GM12878 (cell line): Measurements from ENCODE around the gene ADGRF1. TPM values are rescaled to one million over a fixed set of nuclear protein-coding genes. Genes with fewer than 3 reads are reported as not detected.

Experiments used
- ATAC-seq: fragments of 200-7000 bp; cut with Tn5 transposase; 3 replicates; pipeline ENCODE4 v1.9.1; 2020; ENCODE audit warnings: mild to moderate bottlenecking, moderate library complexity
- BruUV-seq: library from RNA; stranded (reverse); fragments of 400-500 nt; replicated peaks from 2 replicates; lab custom pipeline; 2021; lab: Mats Ljungman, UMichigan
- CTCF ChIA-PET: fragments of 300-600 bp; sonication (Branson Sonifier 250); formaldehyde crosslinking; extraction: SDS; loops from one replicate; lab custom pipeline; 2021; ENCODE audit warnings: inconsistent platforms; lab: Yijun Ruan, JAX
- POLR2A ChIA-PET: fragments of 350-600 bp; formaldehyde crosslinking; extraction: SDS; loops from one replicate; lab custom pipeline; 2021; ENCODE audit warnings: inconsistent platforms; lab: Charles Lee
- RAD21 ChIA-PET: fragments of 300-600 bp; sonication (Branson Sonifier 250); formaldehyde crosslinking; loops from one replicate; lab custom pipeline; 2023; ENCODE audit warnings: antibody characterized with exemption; ENCODE audit not compliant: unreplicated experiment; lab: Charles Lee
- SMC1A ChIA-PET: fragments of 300-600 bp; sonication (Branson Sonifier 250); formaldehyde crosslinking; loops from one replicate; lab custom pipeline; 2023; ENCODE audit not compliant: unreplicated experiment, uncharacterized antibody; lab: Charles Lee
- DNase-seq: peaks from one replicate; pipeline ENCODE4 v3.0.0-alpha.2; 2011; ENCODE audit warnings: low read depth, low spot score
- FAIRE-seq: peaks from 3 replicates; lab custom pipeline; 2011; peaks lifted over from hg19 to GRCh38; lab: Jason Lieb, UNC
- H2AFZ ChIP-seq: 2 replicates; pipeline ENCODE4 v1.6.0; 2011; ENCODE audit warnings: low read depth, low read length, control low read depth; ENCODE audit not compliant: control insufficient read depth
- H3K27ac ChIP-seq: 2 replicates; pipeline ENCODE4 v1.5.1; 2011; ENCODE audit warnings: control low read depth; ENCODE audit not compliant: control insufficient read depth, insufficient read depth
- H3K27me3 ChIP-seq, 2 experiments: replicated peaks in 1 of 2; 2 replicates each; pipeline versions ENCODE4 v1.6.0 to v1.6.1; 2011; ENCODE audit warnings: low read length in 1 of 2; ENCODE audit not compliant: control insufficient read depth in 2 of 2, insufficient read depth in 2 of 2
- H3K36me3 ChIP-seq, 2 experiments: 2 replicates each; pipeline ENCODE4 v1.5.1; 2011; ENCODE audit warnings: low read length in 1 of 2; ENCODE audit not compliant: control insufficient read depth in 2 of 2, insufficient read depth in 2 of 2
- H3K4me1 ChIP-seq: 2 replicates; pipeline ENCODE4 v1.6.1; 2011; ENCODE audit warnings: mild to moderate bottlenecking, low read length, moderate library complexity, mixed read lengths; ENCODE audit not compliant: control insufficient read depth, insufficient read depth
- H3K4me2 ChIP-seq: 2 replicates; pipeline ENCODE4 v1.6.0; 2011; ENCODE audit warnings: control low read depth; ENCODE audit not compliant: control insufficient read depth, insufficient read depth
- H3K4me3 ChIP-seq: fragments of 200-600 bp; sonication (generic); 2 replicates; pipeline ENCODE4 v1.5.1; 2016
- H3K79me2 ChIP-seq: 2 replicates; pipeline ENCODE4 v1.6.0; 2011; ENCODE audit warnings: low read length; ENCODE audit not compliant: control insufficient read depth, insufficient read depth
- H3K9ac ChIP-seq: 2 replicates; pipeline ENCODE4 v1.8.0; 2011; ENCODE audit warnings: low read length, control low read depth, mixed read lengths; ENCODE audit not compliant: control insufficient read depth, insufficient read depth
- H3K9me3 ChIP-seq: replicated peaks from 3 replicates; pipeline ENCODE4 v1.5.1; 2011; ENCODE audit warnings: mild to moderate bottlenecking, low read length; ENCODE audit not compliant: control insufficient read depth, insufficient read depth
- H4K20me1 ChIP-seq: 2 replicates; pipeline ENCODE4 v1.6.0; 2011; ENCODE audit not compliant: control insufficient read depth, insufficient read depth
- CEBPB ChIP-seq, 2 experiments: fragments of 150-350 bp in 1 of 2; IDR thresholded peaks; 2 replicates each; pipeline ENCODE4 v1.6.1; 2012 to 2014; ENCODE audit warnings: low read depth in 2 of 2, low read length in 2 of 2, borderline replicate concordance in 1 of 2, inconsistent platforms in 1 of 2
- RELA ChIP-seq: fragments of 450-650 bp; IDR thresholded peaks from 2 replicates; pipeline ENCODE4 v1.8.0; 2014; ENCODE audit warnings: borderline replicate concordance; ENCODE audit not compliant: partially characterized antibody
- SIX5 ChIP-seq: IDR thresholded peaks from 2 replicates; pipeline ENCODE4 v1.6.1; 2011; ENCODE audit warnings: mild to moderate bottlenecking, low read depth, low read length, moderate library complexity; ENCODE audit not compliant: severe bottlenecking
- ZZZ3 ChIP-seq: IDR thresholded peaks from 2 replicates; pipeline ENCODE4 v1.6.1; 2011; ENCODE audit warnings: low read depth; ENCODE audit not compliant: control insufficient read depth, insufficient read length
- WGBS: methylation state at CpG from one replicate; pipeline ENCODE4 v1.1.6; 2016; ENCODE audit warnings: low lambda C conversion rate; ENCODE audit not compliant: insufficient replicate concordance, insufficient coverage; ENCODE audit errors: missing lambda C conversion rate; 5-methylcytosine and 5-hydroxymethylcytosine counted together
- in situ Hi-C: fragments of 300-500 bp; cut with MboI; formaldehyde crosslinking; loops from 9 replicates; pipeline ENCODE4 v1.14.3; 2018; ENCODE audit warnings: mixed read lengths
- intact Hi-C: fragments of 100-400 bp; cut with micrococcal nuclease; formaldehyde crosslinking; loops from one replicate; pipeline ENCODE4 v1.14.2; 2022; ENCODE audit not compliant: unreplicated experiment
- polyA plus RNA-seq, 11 experiments: library from polyadenylated mRNA; depleted of rRNA in 4 of 11; unstranded in 6 of 11; stranded (reverse) in 5 of 11; fragments of >200 nt; fragmentation: Nextera tagmentation in 4 of 11; fragmentation: Illumina TruSeq in 1 of 11; extraction: Ambion mirVana in 4 of 11; extraction: Trizol in 1 of 11; gene quantifications; 1 replicate in 1 of 11; 2 replicates in 10 of 11; pipeline versions ENCODE4 v1.2.1 to v1.2.3, GENCODE V29; 2011 to 2016; ENCODE audit warnings: inconsistent platforms in 2 of 11, missing spikeins in 2 of 11, low read depth in 1 of 11
- total RNA-seq, 4 experiments: library from RNA; depleted of rRNA in 3 of 4; stranded (reverse); fragments of >200 nt in 3 of 4; fragmentation: Illumina TruSeq in 1 of 4; extraction: Trizol in 1 of 4; gene quantifications; 2 replicates each; pipeline versions ENCODE4 v1.2.1 to v1.2.3, GENCODE V29; 2013 to 2021
- TF ChIP-seq, protein P1 (sequence below), 3 experiments: IDR thresholded peaks in 2 of 3; conservative IDR thresholded peaks in 1 of 3; 2 replicates each; pipeline ENCODE4 v1.5.1; 2011; ENCODE audit warnings: low read depth in 3 of 3, low read length in 3 of 3, mild to moderate bottlenecking in 3 of 3, control low read depth in 2 of 3, moderate library complexity in 2 of 3, inconsistent platforms in 1 of 3, mixed read lengths in 1 of 3; ENCODE audit not compliant: control insufficient read depth in 2 of 3, insufficient read depth in 1 of 3; ENCODE audit errors: extremely low read depth in 1 of 3
- TF ChIP-seq, protein P2 (sequence below): fragments of 150-350 bp; IDR thresholded peaks from 2 replicates; pipeline ENCODE4 v1.6.1; 2016; ENCODE audit warnings: low read depth, low read length
- TF ChIP-seq, protein P3 (sequence below): fragments of 450-650 bp; IDR thresholded peaks from 2 replicates; pipeline ENCODE4 v1.6.1; 2016; ENCODE audit warnings: mild to moderate bottlenecking, moderate library complexity, borderline replicate concordance

ADGRF1 gene
- total and polyA plus RNA-seq, 10 of the 15 experiments (the other 5 are each of a cell fraction or from before 2014, with no cell fraction given): 0.05 TPM; not detected in 9

DNA sequence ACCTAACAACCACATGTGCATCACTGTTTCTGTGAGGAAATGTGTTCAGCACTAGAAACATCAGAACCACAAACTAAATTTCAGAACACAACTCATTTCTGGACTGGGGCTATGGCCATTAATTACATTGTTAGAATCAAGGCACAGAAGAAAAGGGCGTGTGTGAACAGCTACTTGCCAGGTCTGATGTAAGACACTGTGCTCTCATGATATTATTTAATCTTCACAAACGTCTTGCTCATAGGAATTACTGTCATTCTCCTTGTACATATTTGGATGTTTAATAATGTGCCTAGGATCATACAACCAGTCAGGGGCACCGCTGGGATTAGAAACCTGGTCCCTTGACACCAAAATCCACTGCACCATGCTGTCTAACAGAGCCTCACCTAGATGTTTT, 14.8 kb downstream of the ADGRF1 start:
- Histone ChIP-seq H3K4me1 (no peaks in the 10 kb centered on the region), H4K20me1 (no peaks in the 10 kb centered on the region), H3K9ac (no peak overlapping the region), H3K9me3 (no peaks in the 10 kb centered on the region), H3K27me3 (no peaks in the 10 kb centered on the region; a peak in 1 of 4 replicates), H2AFZ (no peak overlapping the region), H3K27ac (no peak overlapping the region), H3K79me2 (no peaks in the 10 kb centered on the region), H3K4me3 (no peak overlapping the region), H3K4me2 (no peak overlapping the region), H3K36me3 (no peaks in the 10 kb centered on the region)
- POLR2A ChIA-PET: no interaction called here
- intact Hi-C loops: no loop called here
- 3% methylated on average over 3 of the region's 3 CpGs for WGBS
- in situ Hi-C loops: no loop called here
- RAD21 ChIA-PET: no interaction called here
- no peak for TF ChIP-seq CEBPB (IDR thresholded peaks at IDR 0.05; ENCODE audit: borderline replicate concordance in 1 of 2, low read depth in 2 of 2, low read length in 2 of 2)
- TF ChIP-seq, protein P1, sequence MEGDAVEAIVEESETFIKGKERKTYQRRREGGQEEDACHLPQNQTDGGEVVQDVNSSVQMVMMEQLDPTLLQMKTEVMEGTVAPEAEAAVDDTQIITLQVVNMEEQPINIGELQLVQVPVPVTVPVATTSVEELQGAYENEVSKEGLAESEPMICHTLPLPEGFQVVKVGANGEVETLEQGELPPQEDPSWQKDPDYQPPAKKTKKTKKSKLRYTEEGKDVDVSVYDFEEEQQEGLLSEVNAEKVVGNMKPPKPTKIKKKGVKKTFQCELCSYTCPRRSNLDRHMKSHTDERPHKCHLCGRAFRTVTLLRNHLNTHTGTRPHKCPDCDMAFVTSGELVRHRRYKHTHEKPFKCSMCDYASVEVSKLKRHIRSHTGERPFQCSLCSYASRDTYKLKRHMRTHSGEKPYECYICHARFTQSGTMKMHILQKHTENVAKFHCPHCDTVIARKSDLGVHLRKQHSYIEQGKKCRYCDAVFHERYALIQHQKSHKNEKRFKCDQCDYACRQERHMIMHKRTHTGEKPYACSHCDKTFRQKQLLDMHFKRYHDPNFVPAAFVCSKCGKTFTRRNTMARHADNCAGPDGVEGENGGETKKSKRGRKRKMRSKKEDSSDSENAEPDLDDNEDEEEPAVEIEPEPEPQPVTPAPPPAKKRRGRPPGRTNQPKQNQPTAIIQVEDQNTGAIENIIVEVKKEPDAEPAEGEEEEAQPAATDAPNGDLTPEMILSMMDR (IDR thresholded peaks at IDR 0.05 in 2 of 3, conservative IDR thresholded peaks at IDR 0.05 in 1 of 3; ENCODE audit: control insufficient read depth in 2 of 3, extremely low read depth in 1 of 3, insufficient read depth in 1 of 3, low read depth in 3 of 3, low read length in 3 of 3): no peak
- no peak for TF ChIP-seq ZZZ3
- TF ChIP-seq RELA: no peak
- TF ChIP-seq, protein P2, sequence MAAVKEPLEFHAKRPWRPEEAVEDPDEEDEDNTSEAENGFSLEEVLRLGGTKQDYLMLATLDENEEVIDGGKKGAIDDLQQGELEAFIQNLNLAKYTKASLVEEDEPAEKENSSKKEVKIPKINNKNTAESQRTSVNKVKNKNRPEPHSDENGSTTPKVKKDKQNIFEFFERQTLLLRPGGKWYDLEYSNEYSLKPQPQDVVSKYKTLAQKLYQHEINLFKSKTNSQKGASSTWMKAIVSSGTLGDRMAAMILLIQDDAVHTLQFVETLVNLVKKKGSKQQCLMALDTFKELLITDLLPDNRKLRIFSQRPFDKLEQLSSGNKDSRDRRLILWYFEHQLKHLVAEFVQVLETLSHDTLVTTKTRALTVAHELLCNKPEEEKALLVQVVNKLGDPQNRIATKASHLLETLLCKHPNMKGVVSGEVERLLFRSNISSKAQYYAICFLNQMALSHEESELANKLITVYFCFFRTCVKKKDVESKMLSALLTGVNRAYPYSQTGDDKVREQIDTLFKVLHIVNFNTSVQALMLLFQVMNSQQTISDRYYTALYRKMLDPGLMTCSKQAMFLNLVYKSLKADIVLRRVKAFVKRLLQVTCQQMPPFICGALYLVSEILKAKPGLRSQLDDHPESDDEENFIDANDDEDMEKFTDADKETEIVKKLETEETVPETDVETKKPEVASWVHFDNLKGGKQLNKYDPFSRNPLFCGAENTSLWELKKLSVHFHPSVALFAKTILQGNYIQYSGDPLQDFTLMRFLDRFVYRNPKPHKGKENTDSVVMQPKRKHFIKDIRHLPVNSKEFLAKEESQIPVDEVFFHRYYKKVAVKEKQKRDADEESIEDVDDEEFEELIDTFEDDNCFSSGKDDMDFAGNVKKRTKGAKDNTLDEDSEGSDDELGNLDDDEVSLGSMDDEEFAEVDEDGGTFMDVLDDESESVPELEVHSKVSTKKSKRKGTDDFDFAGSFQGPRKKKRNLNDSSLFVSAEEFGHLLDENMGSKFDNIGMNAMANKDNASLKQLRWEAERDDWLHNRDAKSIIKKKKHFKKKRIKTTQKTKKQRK: no peak
- TF ChIP-seq, protein P3, sequence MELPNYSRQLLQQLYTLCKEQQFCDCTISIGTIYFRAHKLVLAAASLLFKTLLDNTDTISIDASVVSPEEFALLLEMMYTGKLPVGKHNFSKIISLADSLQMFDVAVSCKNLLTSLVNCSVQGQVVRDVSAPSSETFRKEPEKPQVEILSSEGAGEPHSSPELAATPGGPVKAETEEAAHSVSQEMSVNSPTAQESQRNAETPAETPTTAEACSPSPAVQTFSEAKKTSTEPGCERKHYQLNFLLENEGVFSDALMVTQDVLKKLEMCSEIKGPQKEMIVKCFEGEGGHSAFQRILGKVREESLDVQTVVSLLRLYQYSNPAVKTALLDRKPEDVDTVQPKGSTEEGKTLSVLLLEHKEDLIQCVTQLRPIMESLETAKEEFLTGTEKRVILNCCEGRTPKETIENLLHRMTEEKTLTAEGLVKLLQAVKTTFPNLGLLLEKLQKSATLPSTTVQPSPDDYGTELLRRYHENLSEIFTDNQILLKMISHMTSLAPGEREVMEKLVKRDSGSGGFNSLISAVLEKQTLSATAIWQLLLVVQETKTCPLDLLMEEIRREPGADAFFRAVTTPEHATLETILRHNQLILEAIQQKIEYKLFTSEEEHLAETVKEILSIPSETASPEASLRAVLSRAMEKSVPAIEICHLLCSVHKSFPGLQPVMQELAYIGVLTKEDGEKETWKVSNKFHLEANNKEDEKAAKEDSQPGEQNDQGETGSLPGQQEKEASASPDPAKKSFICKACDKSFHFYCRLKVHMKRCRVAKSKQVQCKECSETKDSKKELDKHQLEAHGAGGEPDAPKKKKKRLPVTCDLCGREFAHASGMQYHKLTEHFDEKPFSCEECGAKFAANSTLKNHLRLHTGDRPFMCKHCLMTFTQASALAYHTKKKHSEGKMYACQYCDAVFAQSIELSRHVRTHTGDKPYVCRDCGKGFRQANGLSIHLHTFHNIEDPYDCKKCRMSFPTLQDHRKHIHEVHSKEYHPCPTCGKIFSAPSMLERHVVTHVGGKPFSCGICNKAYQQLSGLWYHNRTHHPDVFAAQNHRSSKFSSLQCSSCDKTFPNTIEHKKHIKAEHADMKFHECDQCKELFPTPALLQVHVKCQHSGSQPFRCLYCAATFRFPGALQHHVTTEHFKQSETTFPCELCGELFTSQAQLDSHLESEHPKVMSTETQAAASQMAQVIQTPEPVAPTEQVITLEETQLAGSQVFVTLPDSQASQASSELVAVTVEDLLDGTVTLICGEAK: no peak
- TF ChIP-seq SIX5: no peak
- SMC1A ChIA-PET: no interaction called here
- CTCF ChIA-PET: no interaction called here
- ATAC-seq: no peak
- no peak for FAIRE-seq
- DNase-seq: no peak
- no TSS peak for BruUV-seq
